ENCODE data around the gene PIK3CB.

- TF ChIP-seq GATA2 (IDR thresholded peaks at IDR 0.05; ENCODE audit: low read depth, low read length): no peak
- TF ChIP-seq GATA3 (IDR thresholded peaks at IDR 0.05; ENCODE audit: low read depth, low read length): no peak
These were observed 145.8 kb downstream of the PIK3CB start for GRCh38 chr3:138688871-138689299.
